Activated T-cell treated with anti-CD3 and anti-CD28 coated beads, Interleukin-2, amount 50 U/mL, for 24 hours (primary cell): Measurements from ENCODE around the gene GRID1.

Source experiments
- DNase-seq: peaks from one replicate; pipeline ENCODE4 v3.0.0-alpha.2; 2020
- H3K27ac Mint-ChIP-seq: 2 replicates; pipeline ENCODE4 v1.8.0; 2020; ENCODE audit warnings: mild to moderate bottlenecking, mixed read lengths
- H3K27me3 Mint-ChIP-seq: 2 replicates; pipeline ENCODE4 v1.8.0; 2020; ENCODE audit warnings: mixed read lengths
- H3K36me3 Mint-ChIP-seq: 2 replicates; pipeline ENCODE4 v1.8.0; 2020; ENCODE audit warnings: low read depth, mixed read lengths
- H3K4me1 Mint-ChIP-seq: 2 replicates; pipeline ENCODE4 v1.8.0; 2020; ENCODE audit warnings: low read depth, mixed read lengths
- H3K4me3 Mint-ChIP-seq: 2 replicates; pipeline ENCODE4 v1.8.0; 2020; ENCODE audit warnings: mild to moderate bottlenecking, moderate library complexity, mixed read lengths
- H3K9me3 Mint-ChIP-seq: 2 replicates; pipeline ENCODE4 v1.8.0; 2020; ENCODE audit warnings: mixed read lengths

Gene GRID1

DNA sequence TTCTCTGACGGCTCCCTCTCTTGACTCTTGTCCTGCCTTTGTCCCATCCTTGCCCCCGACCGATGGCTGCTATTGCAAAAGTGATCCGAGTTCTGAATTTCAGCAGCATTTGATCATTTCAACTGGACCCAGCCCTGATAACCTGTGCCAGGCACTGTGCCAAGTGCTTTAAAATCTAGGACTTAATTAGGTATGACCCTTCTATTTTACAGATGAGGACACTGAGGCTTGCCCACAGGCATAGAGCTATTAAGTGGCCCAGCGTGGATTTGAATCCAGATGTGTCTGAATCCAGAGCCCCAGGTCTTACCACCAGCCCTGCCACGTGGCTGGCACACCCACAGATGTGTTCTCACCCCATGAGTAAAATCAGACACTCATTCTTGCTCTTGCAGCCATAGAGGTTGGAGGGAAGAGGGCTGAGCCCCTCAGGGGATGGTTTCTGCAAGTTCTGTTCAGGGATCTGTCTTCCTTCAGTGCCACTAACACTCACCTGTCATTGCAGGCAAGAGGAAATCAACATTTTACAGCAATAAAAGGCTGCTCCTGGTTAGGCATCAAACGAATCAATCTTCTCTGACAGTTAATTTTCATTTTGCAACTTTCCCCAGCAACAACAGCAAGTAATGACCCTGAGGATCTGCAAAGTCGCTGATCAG, 101.2 kb downstream of the GRID1 start:
- Mint-ChIP-seq H3K4me3 (no peak overlapping the region), H3K36me3 (no peaks in the 10 kb centered on the region), H3K27me3 (peaks cover 61% of the 10 kb centered on the region), H3K9me3 (no peaks in the 10 kb centered on the region), H3K27ac (peak overlapping the region; percentile 7), H3K4me1 (peaks cover 3% of the 10 kb centered on the region)
- peak; percentile 13 for DNase-seq

DNA sequence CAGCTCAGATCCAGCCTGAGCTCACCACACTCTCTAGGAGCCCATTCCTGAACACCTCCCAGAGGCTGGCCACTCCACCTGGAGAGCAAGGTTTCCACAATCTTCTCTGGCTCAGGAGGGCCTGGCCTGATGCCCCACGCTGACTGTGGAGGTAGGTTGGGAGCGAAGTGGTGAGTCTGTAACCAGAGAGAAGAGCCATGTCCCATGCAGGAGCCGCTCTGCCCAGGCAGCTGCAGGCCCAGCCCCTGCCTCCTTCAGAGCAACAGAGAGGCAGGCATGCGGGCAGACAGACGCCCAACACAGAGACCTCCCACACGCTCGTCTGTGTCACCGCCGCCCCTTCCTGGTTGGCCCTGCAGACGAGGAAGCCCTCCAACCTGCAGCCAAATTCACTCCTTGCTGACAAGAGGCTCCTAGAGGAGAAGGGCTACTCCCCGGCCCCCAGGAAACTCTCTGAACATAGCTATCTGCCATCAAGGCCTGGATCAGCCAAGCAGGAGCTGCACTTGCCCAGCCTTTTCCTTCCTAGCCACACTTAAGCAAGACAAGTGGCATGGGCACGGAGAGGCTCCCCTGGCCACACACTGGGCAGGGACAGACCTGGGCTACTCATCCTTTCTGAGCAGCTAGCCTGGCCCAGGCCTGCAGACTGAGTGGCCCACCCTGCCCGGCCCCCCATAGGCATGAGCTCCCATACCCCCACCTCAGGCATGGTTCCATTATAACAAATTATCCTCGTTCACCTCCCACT, 101.9 kb downstream of the GRID1 start:
- peaks cover 65% of the 10 kb centered on the region for H3K27me3 Mint-ChIP-seq
- no peaks in the 10 kb centered on the region for H3K9me3 Mint-ChIP-seq
- no peaks in the 10 kb centered on the region for H3K36me3 Mint-ChIP-seq
- peak; percentile 9 for DNase-seq
- H3K4me3 Mint-ChIP-seq: no peak overlapping the region
- H3K4me1 Mint-ChIP-seq: peaks cover 3% of the 10 kb centered on the region
- H3K27ac Mint-ChIP-seq: no peak overlapping the region

DNA sequence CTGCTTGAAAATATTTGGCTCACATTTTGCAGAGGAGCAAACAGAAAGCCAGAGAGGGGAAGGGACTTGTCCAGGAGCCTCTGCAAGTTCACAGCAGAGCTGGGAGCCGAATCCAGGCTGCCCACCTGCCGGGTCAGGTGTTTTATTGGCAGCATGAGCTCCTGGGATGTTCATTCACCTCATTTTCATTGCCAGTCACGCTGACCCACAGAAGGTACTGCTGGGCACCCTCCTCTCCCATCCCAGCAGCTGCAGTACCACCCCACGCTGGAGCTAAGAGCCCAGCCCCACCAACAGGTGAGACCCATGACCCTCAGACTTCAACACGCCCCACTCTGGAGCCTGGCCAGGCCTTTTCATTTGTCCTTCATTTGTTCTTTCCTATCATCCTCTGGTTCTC, 102.7 kb downstream of the GRID1 start:
- Mint-ChIP-seq H3K36me3 (no peaks in the 10 kb centered on the region), H3K4me3 (no peak overlapping the region), H3K4me1 (peaks cover 3% of the 10 kb centered on the region), H3K27ac (no peak overlapping the region), H3K27me3 (peaks cover 62% of the 10 kb centered on the region), H3K9me3 (no peaks in the 10 kb centered on the region)
- no peak for DNase-seq

DNA sequence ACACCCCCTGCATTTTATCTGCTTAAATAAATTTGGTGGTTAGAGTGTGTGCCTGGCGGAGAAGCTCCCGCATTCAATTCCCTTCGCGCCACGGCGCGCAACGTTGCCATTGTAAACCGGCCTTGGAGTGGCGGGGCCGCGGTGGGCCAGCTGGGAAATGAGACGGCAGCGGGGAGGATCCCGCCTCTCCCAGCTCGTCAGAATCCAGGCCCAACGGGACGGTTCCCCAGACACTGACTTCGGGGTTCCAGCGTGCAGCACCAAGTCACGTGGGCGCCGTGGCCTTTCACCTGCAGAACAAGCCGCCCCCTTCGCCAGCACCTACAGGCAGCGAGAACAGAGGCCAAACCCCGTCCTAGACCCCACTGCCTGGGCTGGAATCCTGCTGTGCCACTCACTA, 103.4 kb downstream of the GRID1 start:
- Mint-ChIP-seq H3K4me3 (no peak overlapping the region), H3K27ac (no peak overlapping the region), H3K27me3 (peaks cover 62% of the 10 kb centered on the region), H3K9me3 (no peaks in the 10 kb centered on the region), H3K36me3 (no peaks in the 10 kb centered on the region), H3K4me1 (peaks cover 3% of the 10 kb centered on the region)
- no peak for DNase-seq

DNA sequence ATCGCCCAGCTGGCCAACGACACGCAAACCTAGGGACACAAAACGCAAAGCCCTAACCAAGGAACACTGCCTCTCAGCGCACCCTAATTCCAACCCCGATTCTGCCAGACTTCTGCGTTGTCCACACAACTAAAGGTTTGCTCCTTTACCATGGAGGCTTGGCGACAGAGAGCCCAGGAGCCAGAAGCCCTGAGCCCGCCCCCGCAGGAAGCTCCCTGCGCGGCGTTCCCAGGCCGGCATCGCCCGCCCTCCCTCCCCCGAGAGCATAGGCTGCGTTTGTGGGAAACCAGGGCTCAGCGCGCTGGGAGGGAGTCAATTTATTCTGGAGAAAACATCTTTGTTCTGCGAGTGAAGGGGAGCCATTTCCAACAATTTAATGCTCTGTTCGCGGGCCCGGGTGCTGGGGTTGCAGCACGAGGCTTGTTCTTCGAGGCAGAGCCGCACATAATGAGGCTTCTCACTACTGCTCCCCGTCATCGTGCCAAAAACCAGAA, 103.9 kb downstream of the GRID1 start:
- Mint-ChIP-seq H3K27me3 (peaks cover 60% of the 10 kb centered on the region), H3K4me3 (no peak overlapping the region), H3K4me1 (peaks cover 3% of the 10 kb centered on the region), H3K27ac (no peak overlapping the region), H3K36me3 (no peaks in the 10 kb centered on the region), H3K9me3 (no peaks in the 10 kb centered on the region)
- DNase-seq: no peak

DNA sequence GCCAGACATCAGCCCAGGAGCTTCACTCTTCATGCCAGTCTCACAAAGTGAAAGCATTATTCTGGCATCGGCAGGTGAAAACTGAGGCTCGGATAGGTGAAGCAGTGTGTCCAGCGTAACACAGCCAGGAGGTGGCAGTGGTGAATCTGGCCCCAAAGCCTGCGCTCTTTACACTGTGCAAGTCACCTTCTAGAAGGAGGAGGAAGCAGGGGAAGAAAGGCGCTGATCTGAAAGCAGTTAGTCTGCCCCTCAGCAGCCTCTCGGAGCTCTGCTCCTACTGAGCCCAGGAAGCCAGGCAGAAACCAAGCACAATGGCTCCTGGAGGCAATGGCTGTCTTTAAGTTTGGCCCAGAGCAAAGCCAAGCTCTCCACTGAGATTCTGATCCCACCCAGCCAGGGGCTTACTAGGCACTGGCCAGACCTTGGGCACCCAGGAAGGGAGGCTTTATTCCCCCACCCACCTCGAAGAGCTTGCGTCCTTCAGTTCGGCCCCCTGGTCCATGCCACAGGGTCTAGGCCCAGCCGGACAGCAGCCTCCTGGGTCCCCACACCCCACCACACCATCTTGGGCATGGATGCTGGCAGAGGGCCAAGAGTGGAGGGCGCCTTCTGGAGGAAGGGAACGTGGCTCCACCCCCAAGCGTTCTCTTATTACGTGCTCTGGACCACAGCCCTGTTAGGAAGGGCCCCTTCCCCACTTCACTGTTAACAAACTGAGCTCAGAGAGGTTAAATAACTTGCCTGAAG, 104.5 kb downstream of the GRID1 start:
- H3K4me1 Mint-ChIP-seq: peaks cover 3% of the 10 kb centered on the region
- no peaks in the 10 kb centered on the region for H3K36me3 Mint-ChIP-seq
- DNase-seq: no peak
- peaks cover 56% of the 10 kb centered on the region for H3K27me3 Mint-ChIP-seq
- H3K27ac Mint-ChIP-seq: no peak overlapping the region
- H3K4me3 Mint-ChIP-seq: no peak overlapping the region
- no peaks in the 10 kb centered on the region for H3K9me3 Mint-ChIP-seq

DNA sequence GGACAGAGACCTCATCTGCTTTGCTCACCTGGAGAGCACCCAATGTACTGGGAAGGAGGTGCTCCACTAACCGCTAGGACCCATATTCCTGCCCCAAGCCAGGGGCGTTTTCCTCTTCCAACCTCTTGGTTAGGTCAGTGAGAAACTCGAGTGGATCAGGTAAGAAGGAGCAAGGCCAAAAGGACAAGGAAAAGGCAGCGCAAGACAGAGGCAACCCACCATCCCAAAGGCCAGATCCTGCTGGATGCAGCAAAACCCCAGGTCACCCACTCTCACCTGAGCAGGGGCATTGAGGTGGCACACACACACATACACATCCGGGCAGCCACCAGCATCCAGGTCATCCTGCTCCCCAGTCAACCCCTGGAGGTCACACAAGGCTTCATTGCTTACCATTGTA, 105.1 kb downstream of the GRID1 start:
- H3K4me3 Mint-ChIP-seq: no peak overlapping the region
- no peak for DNase-seq
- H3K4me1 Mint-ChIP-seq: peaks cover 3% of the 10 kb centered on the region
- no peak overlapping the region for H3K27ac Mint-ChIP-seq
- peaks cover 52% of the 10 kb centered on the region for H3K27me3 Mint-ChIP-seq
- no peaks in the 10 kb centered on the region for H3K9me3 Mint-ChIP-seq
- H3K36me3 Mint-ChIP-seq: no peaks in the 10 kb centered on the region

DNA sequence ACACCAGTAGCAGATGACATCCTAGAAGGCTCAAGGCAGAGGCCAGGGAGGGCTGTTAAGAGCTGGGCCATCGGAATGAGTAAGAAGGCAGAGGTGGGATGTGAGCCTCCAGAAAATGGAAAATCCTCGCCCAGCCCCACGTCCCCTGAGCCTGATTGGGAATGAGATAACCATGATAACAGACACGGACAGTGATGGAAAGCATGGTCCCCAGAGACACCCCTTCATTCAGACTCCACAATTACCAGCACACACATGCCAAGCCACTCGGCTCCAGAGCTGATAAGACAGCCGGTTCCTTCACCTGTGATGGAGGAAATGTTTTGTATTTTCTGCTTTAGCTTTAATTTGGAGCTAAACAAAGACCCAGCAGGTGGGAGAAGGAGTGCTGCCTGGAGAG, 106.0 kb downstream of the GRID1 start:
- Mint-ChIP-seq H3K36me3 (no peaks in the 10 kb centered on the region), H3K4me1 (peaks cover 3% of the 10 kb centered on the region), H3K4me3 (no peak overlapping the region), H3K9me3 (no peaks in the 10 kb centered on the region), H3K27me3 (peaks cover 43% of the 10 kb centered on the region), H3K27ac (no peak overlapping the region)
- no peak for DNase-seq

DNA sequence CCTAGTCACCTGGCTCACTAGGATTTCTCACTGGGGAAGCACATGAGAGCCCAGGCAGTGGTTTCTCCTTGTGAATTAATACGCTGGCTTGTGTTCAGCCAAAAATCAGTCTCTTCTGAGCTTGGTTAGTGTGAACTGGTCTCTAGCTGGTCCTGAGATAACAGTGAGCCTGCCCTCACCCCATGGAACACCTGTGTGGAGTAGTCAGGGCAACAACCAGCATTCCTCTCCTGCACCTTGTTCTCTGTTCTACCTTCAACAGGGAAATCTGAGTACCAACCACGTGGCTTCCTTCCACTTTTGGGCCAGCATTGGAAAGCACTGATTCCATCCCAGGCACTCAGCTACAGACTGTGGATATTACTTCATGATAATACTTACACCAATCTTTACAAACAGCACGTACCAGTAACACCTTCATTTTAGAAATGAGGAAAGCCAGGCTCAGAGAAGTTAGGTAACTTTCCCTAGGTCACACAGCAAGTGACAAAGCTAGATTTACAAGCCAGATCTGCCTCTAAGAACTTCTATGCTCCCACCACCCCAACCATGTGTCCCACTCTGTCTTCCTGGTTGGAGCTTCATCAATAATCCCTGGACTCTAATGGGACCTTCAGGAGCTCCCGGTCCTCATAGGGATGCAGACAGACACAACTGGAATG, 106.6 kb downstream of the GRID1 start:
- DNase-seq: no peak
- Mint-ChIP-seq H3K27ac (no peak overlapping the region), H3K4me1 (peaks cover 3% of the 10 kb centered on the region), H3K4me3 (no peak overlapping the region), H3K9me3 (no peaks in the 10 kb centered on the region), H3K27me3 (peaks cover 38% of the 10 kb centered on the region), H3K36me3 (no peaks in the 10 kb centered on the region)

DNA sequence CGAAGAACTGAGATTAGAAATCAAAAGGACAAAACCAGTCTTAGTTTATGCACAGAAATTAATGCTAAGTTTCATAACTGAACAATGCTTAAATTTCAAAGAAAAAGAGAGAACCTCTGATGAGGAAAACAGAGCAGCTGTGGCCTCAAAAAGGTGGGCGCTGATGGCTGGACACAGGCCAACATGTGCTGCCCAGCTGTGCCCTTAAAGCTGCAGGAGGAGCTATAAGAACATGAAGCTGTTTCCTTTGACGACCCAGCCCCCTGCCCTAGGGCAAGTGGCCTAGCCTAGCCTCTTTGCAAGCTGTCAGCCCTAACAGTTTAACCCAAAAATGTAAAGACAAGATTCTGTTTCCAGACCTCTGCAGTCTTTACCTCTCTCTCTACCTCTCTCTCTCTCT, 107.7 kb downstream of the GRID1 start:
- Mint-ChIP-seq H3K4me3 (no peak overlapping the region), H3K4me1 (peaks cover 3% of the 10 kb centered on the region), H3K27ac (no peak overlapping the region), H3K9me3 (no peaks in the 10 kb centered on the region), H3K36me3 (no peaks in the 10 kb centered on the region), H3K27me3 (peaks cover 30% of the 10 kb centered on the region)
- DNase-seq: no peak

DNA sequence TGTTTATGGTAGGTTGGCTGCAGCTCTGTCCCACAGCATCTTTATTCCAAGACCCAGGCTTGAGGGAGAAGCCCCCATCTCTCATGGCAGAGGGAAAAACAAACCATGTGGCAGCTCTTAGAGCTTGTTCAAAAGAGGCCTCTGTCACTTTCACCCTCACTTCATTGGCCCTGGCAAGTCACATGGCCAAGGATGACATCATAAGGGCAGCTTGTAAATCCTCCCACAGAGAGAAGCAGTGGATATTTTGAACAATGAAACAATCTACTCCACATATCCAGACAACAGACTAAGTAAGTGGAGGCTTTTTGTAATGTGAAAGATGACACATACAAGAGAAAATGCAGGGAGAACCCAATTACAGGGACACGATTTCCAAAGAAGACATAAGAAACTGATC, 108.1 kb downstream of the GRID1 start:
- Mint-ChIP-seq H3K36me3 (no peaks in the 10 kb centered on the region), H3K27me3 (peaks cover 29% of the 10 kb centered on the region), H3K27ac (no peak overlapping the region)

DNA sequence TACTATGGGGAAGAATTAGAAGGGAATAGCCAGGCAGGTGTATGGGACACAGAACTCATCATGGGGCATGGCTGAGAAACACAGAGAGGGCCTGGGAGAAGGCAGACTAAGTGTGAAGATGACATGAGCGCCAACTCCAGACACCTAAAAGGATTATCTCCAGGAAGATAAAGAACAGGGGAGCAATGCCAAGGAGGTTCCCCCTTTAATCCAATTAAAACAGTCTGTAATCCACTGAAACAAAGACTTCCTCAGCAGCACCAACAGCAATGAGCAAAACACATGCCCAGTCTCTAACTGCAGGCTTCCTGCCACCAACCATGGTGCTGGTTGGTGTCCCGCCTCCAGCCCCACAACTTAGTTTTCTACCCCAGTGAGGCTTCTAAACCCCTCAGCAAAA, 108.9 kb downstream of the GRID1 start:
- Mint-ChIP-seq H3K4me3 (no peak overlapping the region), H3K27me3 (peaks cover 22% of the 10 kb centered on the region), H3K9me3 (no peaks in the 10 kb centered on the region), H3K36me3 (no peaks in the 10 kb centered on the region), H3K4me1 (no peaks in the 10 kb centered on the region), H3K27ac (peak overlapping the region; percentile 6)
- no peak for DNase-seq

More for the DNA sequence above, 108.1 kb downstream of the GRID1 start:
- no peak for DNase-seq
- Mint-ChIP-seq H3K4me1 (peaks cover 3% of the 10 kb centered on the region), H3K9me3 (no peaks in the 10 kb centered on the region), H3K4me3 (no peak overlapping the region)

DNA sequence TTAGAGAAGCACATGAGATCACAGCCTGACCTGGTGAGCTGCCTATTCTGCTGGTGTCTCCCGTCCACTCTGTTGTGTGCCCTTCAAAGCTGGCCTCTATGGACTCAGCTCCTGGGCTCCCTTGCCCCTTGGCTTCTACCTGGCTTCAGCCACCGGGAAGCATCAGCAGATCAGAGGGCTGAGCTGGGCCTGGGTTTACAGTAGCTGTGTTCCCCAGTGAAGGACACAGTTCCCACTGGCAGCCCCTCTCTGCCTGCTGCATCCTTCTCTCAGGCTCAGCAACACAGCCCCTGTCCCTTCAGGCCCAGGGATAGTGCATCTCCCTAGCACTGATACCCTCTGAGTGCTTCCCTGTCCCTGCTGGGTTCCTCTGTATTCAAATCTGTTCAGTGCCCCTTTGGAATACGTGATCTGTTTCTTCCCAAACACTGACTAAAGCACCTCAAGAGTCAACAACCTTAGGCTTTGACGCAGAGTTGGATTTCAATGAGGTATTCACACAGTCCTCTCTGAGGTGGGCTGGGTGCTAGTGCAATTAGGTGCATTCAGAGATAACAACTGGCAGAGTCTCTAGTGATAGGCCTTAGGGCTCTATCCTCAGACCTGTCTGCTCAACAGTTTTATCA, 109.8 kb downstream of the GRID1 start:
- Mint-ChIP-seq H3K27ac (no peak overlapping the region), H3K4me3 (no peak overlapping the region), H3K9me3 (no peaks in the 10 kb centered on the region), H3K27me3 (peaks cover 15% of the 10 kb centered on the region), H3K4me1 (no peaks in the 10 kb centered on the region), H3K36me3 (no peaks in the 10 kb centered on the region)
- no peak for DNase-seq
